Fibroblast of the aortic adventitia (primary cell): ENCODE data around the gene CPNE1. TPM values are rescaled to one million over a fixed set of nuclear protein-coding genes. Genes with fewer than 3 reads are reported as not detected.

ENCODE experiments used
- DNase-seq: peaks from one replicate; pipeline ENCODE4 v3.0.0-alpha.2; 2010; ENCODE audit warnings: low read depth
- H3K4me3 ChIP-seq: 2 replicates; pipeline ENCODE4 v1.5.1; 2011; ENCODE audit warnings: low read depth, mild to moderate bottlenecking, control low read depth, low read length, moderate library complexity
- CTCF ChIP-seq: IDR thresholded peaks from 2 replicates; pipeline ENCODE4 v1.5.1; 2011; ENCODE audit warnings: mild to moderate bottlenecking, low read length, control low read depth, inconsistent platforms; ENCODE audit not compliant: insufficient read depth
- small RNA-seq: library from RNA; depleted of rRNA; stranded (forward); fragments of <200 nt; gene quantifications from one replicate; pipeline ENCODE3, GENCODE V24; 2012
- total RNA-seq: library from RNA; depleted of rRNA; stranded (reverse); fragments of >200 nt; gene quantifications from 2 replicates; pipeline ENCODE4 v1.2.3, GENCODE V29; 2012; ENCODE audit warnings: low replicate concordance

The CPNE1 gene
- total RNA-seq, 1 donor, result 154 TPM

DNA sequence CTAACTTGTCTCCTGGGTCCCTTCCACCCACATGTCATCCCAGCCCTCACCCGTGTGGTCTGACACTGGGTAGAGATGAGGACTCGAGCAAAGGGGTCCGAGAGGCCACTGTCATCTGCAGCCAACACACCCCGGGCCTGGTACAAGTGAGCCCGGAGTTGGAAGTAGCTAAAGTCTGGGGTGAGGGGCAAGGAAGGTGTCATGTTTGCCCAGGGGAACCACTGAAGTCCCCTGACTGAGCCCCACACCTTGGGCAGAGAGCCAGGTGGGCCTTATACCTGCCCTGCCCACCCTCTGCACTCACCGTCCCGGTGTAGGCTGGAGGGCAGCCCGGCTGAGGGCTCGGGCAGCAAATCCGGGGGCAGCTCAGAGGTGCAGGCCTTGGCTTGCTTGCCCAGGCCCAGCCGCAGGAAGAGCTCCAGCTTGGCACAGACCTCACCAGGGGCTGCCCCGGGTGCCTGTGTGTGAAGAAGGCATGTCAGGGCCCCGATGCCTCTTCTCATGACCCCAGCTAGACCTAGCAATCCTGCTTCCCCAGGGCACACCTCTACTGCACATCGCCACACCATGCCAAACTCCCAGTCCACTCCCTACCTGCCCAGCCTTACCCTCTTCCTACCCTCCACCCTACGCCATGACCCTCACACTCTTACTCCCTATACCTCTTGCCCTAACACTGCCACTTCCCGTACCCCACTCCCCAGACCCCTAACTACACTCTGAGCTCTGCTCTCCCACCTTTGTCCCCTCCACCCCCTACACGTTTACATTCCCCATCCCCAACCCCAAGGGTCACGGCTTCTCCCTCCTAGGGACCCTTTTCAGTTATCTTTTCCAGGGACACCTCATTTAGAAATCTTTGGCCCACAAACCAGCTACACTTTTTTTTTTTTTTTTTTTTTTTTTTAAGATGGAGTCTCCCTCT is 80.8 kb downstream of the CPNE1 start:
- TF ChIP-seq CTCF, result no peak
- no peak overlapping the region for H3K4me3 ChIP-seq
- no peak for DNase-seq

- no peak overlapping the region for H3K4me3 ChIP-seq
- no peak for TF ChIP-seq CTCF
- no peak for DNase-seq
Observed at GRCh38 chr20:35582741-35583404, 81.8 kb downstream of the CPNE1 start.

DNA sequence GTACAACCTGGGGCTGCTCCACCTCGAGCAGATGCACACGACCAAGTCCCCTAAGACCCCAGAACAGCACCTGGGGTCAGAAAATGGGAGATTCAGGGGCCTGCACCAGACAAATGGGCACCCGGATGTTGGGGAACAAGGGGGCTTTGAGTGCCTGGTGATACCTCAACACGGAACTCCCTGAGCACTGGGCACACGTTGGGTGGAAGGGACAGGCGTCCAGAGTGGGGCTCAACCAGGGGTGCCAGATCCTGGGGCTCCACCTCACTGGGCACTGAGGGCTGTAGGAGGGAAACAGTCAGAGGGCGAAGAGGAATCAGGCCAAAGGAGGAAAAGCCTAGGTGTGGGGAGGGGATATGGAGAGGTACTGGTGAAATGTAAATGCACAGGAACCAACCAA is 82.6 kb downstream of the CPNE1 start:
- H3K4me3 ChIP-seq, result no peak overlapping the region
- DNase-seq, result no peak

DNA sequence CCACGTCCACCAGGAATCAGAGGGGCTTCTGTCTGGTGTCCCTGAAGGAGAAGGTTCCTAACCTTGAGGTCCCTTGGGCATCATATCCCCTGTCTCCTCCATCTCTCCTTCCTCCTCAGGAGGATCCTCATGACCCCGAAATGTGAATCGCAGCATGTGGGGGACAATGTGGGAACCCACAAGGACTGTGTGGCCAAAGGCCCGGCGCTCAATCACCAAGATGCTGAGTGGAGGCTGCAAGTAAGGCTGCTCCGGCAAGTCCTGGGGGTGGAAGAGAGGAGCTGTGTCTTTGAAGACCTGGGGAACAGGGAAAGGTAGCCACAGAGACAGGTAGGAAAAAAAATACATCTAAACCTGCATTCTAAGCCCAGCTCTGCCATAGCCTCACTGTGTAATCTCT is 85.5 kb downstream of the CPNE1 start:
- TF ChIP-seq CTCF, result no peak
- DNase-seq, result no peak
- no peak overlapping the region for H3K4me3 ChIP-seq

More for the DNA sequence above, 82.6 kb downstream of the CPNE1 start:
- TF ChIP-seq CTCF, result no peak

- DNase-seq, result no peak
- TF ChIP-seq CTCF, result no peak
- no peak overlapping the region for H3K4me3 ChIP-seq
Observed at GRCh38 chr20:35578469-35578868, 86.2 kb downstream of the CPNE1 start.

- no peak overlapping the region for H3K4me3 ChIP-seq
- no peak for TF ChIP-seq CTCF
- DNase-seq, result no peak
Observed at GRCh38 chr20:35576816-35577215, 87.9 kb downstream of the CPNE1 start.

Small RNA genes within 50 kb of the gene (small RNA-seq; reads per million reads assigned to genes)
- gene RNU6-759P (not detected), gene RPL37P1 (not detected)

Other genes with a start within 250 kb of the CPNE1 start
- gene GDF5, start 226.7 kb downstream of the CPNE1 start, total RNA-seq, result 4.8 and 27.6 TPM in 2 replicates
- 22.0 and 66.7 TPM in 2 replicates for gene CEP250, start 209.3 kb downstream of the CPNE1 start, total RNA-seq
- not detected in 2 replicates for gene C20orf173, start 135.2 kb downstream of the CPNE1 start, total RNA-seq
- 331 and 368 TPM in 2 replicates for gene ERGIC3, start 122.8 kb downstream of the CPNE1 start, total RNA-seq
- 2.2 and 4.7 TPM in 2 replicates for gene SPAG4, start 49.1 kb downstream of the CPNE1 start, total RNA-seq
- gene RBM12, start within 50 bp of the CPNE1 start, total RNA-seq, result 49.0 and 65.4 TPM in 2 replicates
- gene NFS1, start 34.5 kb upstream of the CPNE1 start, total RNA-seq, result 5.3 and 19.9 TPM in 2 replicates
- 164 and 214 TPM in 2 replicates for gene ROMO1, start 34.5 kb upstream of the CPNE1 start, total RNA-seq
- gene RBM39, start 77.4 kb upstream of the CPNE1 start, total RNA-seq, result 236 and 510 TPM in 2 replicates
- gene PHF20, start 107.1 kb upstream of the CPNE1 start, total RNA-seq, result 28.5 and 30.9 TPM in 2 replicates